ENCODE results near the gene HNRNPLL.

The HNRNPLL gene

DNA sequence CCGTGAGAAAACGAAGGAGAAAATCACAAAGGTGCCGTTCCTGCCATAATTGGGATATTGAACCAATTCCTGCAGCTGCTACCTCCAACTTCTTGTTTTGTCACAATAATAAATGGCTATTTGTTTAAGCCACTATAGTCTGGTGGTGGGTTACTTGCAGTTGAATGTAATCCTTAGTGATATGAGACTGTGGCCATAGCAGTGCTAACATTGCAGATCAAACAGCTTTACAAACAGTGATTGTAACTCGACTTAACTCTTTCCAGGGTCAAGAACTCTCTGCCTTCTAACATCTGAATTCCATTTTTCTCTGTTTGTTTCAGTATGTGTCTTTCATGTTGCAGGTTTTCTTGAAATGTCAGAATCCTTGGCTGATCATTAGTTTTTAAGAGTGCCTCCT, 24.7 kb upstream of the HNRNPLL start:
- H3K27ac ChIP-seq: no peak overlapping the region
- no peak for TF ChIP-seq ZFX (IDR thresholded peaks at IDR 0.05; ENCODE audit: borderline replicate concordance)
- TF ChIP-seq, protein P1, sequence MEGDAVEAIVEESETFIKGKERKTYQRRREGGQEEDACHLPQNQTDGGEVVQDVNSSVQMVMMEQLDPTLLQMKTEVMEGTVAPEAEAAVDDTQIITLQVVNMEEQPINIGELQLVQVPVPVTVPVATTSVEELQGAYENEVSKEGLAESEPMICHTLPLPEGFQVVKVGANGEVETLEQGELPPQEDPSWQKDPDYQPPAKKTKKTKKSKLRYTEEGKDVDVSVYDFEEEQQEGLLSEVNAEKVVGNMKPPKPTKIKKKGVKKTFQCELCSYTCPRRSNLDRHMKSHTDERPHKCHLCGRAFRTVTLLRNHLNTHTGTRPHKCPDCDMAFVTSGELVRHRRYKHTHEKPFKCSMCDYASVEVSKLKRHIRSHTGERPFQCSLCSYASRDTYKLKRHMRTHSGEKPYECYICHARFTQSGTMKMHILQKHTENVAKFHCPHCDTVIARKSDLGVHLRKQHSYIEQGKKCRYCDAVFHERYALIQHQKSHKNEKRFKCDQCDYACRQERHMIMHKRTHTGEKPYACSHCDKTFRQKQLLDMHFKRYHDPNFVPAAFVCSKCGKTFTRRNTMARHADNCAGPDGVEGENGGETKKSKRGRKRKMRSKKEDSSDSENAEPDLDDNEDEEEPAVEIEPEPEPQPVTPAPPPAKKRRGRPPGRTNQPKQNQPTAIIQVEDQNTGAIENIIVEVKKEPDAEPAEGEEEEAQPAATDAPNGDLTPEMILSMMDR (IDR thresholded peaks at IDR 0.05): no peak

DNA sequence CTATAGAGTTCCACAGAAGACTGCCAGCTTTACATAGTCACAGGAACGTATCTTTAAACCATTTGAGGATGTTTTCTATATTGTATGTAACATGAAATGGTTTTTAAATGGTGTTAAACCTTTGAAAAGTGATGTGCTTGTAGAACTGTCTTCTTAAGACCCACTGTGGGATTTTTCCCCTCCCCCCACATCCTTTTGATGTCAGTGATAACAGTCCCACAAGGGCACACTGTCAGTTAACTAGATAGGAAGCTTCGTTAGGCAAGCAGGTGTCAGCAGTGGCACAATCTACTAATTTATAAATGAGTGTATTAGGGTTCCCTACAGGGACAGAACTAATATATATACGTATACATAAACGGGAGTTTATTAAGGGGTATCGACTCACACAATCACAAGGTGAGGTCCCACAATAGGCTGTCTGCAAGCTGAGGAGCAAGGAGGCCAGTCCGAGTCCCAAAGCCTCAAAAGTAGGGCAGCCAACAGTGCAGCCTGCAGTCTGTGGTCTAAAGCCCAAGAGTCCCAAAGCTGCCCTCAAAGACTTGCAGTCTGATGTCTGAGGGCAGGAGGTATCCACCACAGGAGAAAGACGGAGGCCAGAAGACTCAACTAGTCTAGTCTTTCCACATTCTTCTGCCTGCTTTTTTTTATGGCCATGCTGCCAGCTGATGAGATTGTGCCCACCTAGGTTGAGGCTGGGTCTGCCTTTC, 23.8 kb upstream of the HNRNPLL start:
- no peak overlapping the region for H3K27ac ChIP-seq
- no peak for TF ChIP-seq ZFX (IDR thresholded peaks at IDR 0.05; ENCODE audit: borderline replicate concordance)
- TF ChIP-seq, protein P1 (IDR thresholded peaks at IDR 0.05): no peak

DNA sequence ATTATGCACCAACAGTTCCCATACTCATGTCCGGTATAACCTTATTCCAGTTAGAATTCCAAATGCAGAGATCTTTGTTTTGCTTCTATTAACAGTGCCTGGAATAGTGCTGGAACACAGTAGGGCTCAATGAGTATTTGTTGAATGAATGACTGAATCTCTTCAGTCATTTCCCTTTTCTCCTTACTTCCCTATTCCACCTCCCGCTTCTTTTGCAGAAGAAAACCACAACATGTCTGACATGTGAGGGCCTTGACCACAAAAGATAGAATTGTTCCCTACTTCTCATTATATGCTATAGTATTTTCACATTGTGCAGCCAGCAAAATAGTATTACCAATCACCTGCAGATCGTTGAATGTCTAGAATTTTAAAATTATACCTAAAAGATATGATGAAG, 19.5 kb upstream of the HNRNPLL start:
- no peak overlapping the region for H3K27ac ChIP-seq
- no peak for TF ChIP-seq ZFX (IDR thresholded peaks at IDR 0.05; ENCODE audit: borderline replicate concordance)
- TF ChIP-seq, protein P1 (IDR thresholded peaks at IDR 0.05): no peak

DNA sequence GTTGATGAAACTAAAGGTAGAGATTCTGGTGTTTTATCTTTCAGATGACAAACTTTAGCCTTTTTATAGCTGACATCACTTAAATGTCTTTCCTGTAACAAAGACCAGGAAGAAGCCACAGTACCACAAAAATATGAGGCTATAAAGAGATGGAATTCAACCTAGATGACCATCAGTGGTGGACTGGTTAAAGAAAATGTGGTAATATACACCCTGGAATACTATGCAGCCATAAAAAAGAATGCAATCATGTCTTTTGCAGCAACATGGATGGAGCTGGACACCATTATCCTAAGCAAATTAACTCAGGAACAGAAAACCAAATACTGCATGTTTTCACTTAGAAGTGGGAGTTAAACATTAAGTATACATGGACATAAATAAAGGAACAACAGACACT, 18.3 kb upstream of the HNRNPLL start:
- no peak for TF ChIP-seq ZFX (IDR thresholded peaks at IDR 0.05; ENCODE audit: borderline replicate concordance)
- TF ChIP-seq, protein P1 (IDR thresholded peaks at IDR 0.05): no peak
- H3K27ac ChIP-seq: no peak overlapping the region

DNA sequence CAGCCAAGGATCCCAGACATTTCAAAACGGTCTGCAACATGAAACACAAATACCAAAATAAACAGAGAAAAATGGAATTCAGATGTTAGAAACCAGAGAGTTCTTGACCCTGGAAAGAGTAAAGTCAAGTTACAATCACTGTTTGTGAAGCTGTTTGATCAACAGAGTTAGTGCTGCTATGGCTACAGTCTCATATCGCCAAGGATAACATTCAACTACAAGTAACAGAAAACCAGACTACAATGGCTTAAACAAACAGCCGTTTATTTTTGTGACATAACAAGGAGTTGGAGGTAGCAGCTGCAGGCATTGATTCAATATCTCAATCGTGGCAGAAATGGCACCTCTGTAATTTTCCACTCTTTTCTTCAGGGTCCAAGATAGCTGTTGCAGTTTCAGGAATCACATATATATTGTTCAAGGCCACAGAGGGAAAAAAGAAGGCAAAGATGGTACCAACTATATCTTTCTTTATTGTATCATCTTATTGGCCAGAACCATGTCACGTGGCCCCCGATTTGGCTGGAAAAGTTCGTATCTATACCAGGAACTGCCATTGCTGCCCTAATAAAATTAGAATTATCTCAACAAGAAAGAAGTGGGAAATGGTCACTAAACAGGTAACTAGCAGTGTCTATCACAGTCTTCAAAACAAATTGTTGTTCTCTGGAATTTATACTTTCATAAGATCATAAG, 17.7 kb upstream of the HNRNPLL start:
- TF ChIP-seq, protein P1 (IDR thresholded peaks at IDR 0.05): no peak
- no peak for TF ChIP-seq ZFX (IDR thresholded peaks at IDR 0.05; ENCODE audit: borderline replicate concordance)
- no peak overlapping the region for H3K27ac ChIP-seq

DNA sequence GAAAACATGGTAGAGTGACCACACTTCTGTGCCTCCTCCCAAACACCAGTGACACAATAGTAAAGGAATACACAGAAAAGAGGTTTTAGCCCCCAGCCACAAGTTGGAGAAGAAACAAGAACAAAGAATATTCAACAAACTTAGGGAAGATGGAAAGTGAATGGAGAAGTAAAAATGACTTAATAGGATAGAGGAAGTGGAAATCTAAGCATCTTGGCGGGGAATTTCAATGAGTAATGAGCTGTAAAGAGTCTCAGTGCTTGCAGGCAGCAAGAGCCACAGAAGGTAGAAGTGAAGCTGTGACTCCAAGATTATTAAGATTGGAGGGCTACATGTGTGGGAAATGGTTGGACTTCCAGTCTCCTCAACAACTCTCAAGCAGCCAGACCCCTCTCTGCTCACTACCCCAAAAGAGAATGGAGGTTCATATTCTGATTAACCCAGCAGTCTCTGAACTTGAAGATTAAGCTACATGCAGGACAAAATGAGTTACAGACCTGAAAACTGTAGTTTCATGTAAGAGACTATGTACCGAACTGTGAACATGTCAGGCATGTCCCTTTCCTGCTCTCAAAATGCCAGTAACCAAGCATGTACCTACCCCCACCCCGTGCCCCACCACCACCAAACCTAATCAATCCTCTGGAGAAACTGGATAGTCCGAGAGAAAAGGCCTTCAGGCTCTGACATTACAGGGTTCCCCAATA, 16.9 kb upstream of the HNRNPLL start:
- no peak overlapping the region for H3K27ac ChIP-seq

More for the DNA sequence above, 16.9 kb upstream of the HNRNPLL start:
- TF ChIP-seq, protein P1 (IDR thresholded peaks at IDR 0.05): no peak
- no peak for TF ChIP-seq ZFX (IDR thresholded peaks at IDR 0.05; ENCODE audit: borderline replicate concordance)
